GM23338 (cell line): ENCODE data around the gene TP53I13. TPM values are rescaled to one million over a fixed set of nuclear protein-coding genes. Genes with fewer than 3 reads are reported as not detected.
A peak's percentile ranks its signal among the peaks of the same experiment; 100 is the strongest.

Source experiments
- ATAC-seq: fragments of 200-7000 bp; cut with Tn5 transposase; 3 replicates; pipeline ENCODE4 v1.9.1; 2020
- DNase-seq: peaks from one replicate; pipeline ENCODE4 v3.0.0-alpha.2; 2015; ENCODE audit warnings: low spot score
- H2AFZ ChIP-seq: fragments of 200-600 bp; sonication (generic); 2 replicates; pipeline ENCODE4 v1.8.0; 2016; ENCODE audit warnings: antibody characterized with exemption, mild to moderate bottlenecking, moderate library complexity
- H3F3A ChIP-seq: fragments of 200-600 bp; sonication (generic); replicated peaks from 2 replicates; pipeline ENCODE4 v1.8.0; 2017; ENCODE audit warnings: antibody characterized with exemption, mixed run types, low read depth
- H3K27ac ChIP-seq: fragments of 200-600 bp; sonication (generic); 2 replicates; pipeline ENCODE4 v1.6.1; 2016; ENCODE audit warnings: low read depth
- H3K27me3 ChIP-seq: fragments of 200-600 bp; sonication (generic); 2 replicates; pipeline ENCODE4 v1.8.0; 2016; ENCODE audit warnings: mild to moderate bottlenecking, mixed run types, moderate library complexity; ENCODE audit not compliant: insufficient read depth
- H3K36me3 ChIP-seq: fragments of 200-600 bp; sonication (generic); 2 replicates; pipeline ENCODE4 v1.8.0; 2016; ENCODE audit warnings: mild to moderate bottlenecking; ENCODE audit not compliant: insufficient read depth
- H3K4me1 ChIP-seq: fragments of 200-600 bp; sonication (generic); 2 replicates; pipeline ENCODE4 v1.8.0; 2016; ENCODE audit warnings: mild to moderate bottlenecking, moderate library complexity; ENCODE audit not compliant: insufficient read depth
- H3K4me2 ChIP-seq: fragments of 200-600 bp; sonication (generic); 2 replicates; pipeline ENCODE4 v1.7.1; 2017; ENCODE audit warnings: mixed run types
- H3K4me3 ChIP-seq: fragments of 200-600 bp; sonication (generic); 2 replicates; pipeline ENCODE4 v1.6.1; 2016; ENCODE audit warnings: mixed run types
- H3K79me2 ChIP-seq: fragments of 200-600 bp; sonication (generic); replicated peaks from 2 replicates; pipeline ENCODE4 v1.8.0; 2017; ENCODE audit warnings: mild to moderate bottlenecking; ENCODE audit not compliant: insufficient read depth
- H3K9me2 ChIP-seq: fragments of 200-600 bp; sonication (generic); 2 replicates; pipeline ENCODE4 v1.8.0; 2017; ENCODE audit not compliant: insufficient read depth
- H4K20me1 ChIP-seq: fragments of 200-600 bp; sonication (generic); replicated peaks from 2 replicates; pipeline ENCODE4 v1.8.0; 2017; ENCODE audit warnings: mild to moderate bottlenecking; ENCODE audit not compliant: insufficient read depth
- H3K27ac Mint-ChIP-seq: 2 replicates; pipeline ENCODE4 v1.8.0; 2020; ENCODE audit warnings: inconsistent platforms, mild to moderate bottlenecking, moderate library complexity, mixed read lengths
- H3K27me3 Mint-ChIP-seq: 3 replicates; pipeline ENCODE4 v1.8.0; 2022; ENCODE audit warnings: low read depth, mild to moderate bottlenecking, moderate library complexity, mixed read lengths, inconsistent platforms; ENCODE audit not compliant: insufficient read depth, poor library complexity
- H3K36me3 Mint-ChIP-seq: 3 replicates; pipeline ENCODE4 v1.8.0; 2021; ENCODE audit warnings: low read depth, mild to moderate bottlenecking, inconsistent platforms, moderate library complexity, mixed read lengths
- H3K4me1 Mint-ChIP-seq: 3 replicates; pipeline ENCODE4 v1.8.0; 2020; ENCODE audit warnings: mild to moderate bottlenecking, inconsistent platforms, mixed read lengths
- H3K4me3 Mint-ChIP-seq: 3 replicates; pipeline ENCODE4 v1.8.0; 2021; ENCODE audit warnings: moderate library complexity, mild to moderate bottlenecking, inconsistent platforms, mixed read lengths
- H3K9me3 Mint-ChIP-seq: 3 replicates; pipeline ENCODE4 v1.8.0; 2020; ENCODE audit warnings: moderate library complexity, mild to moderate bottlenecking, inconsistent platforms, mixed read lengths
- CREB1 ChIP-seq: fragments of 250-450 bp; sonication (Bioruptor Pico); IDR thresholded peaks from 2 replicates; pipeline ENCODE4 v1.5.0; 2020; ENCODE audit warnings: low read depth, mild to moderate bottlenecking, moderate library complexity
- NANOG ChIP-seq: IDR thresholded peaks from 2 replicates; pipeline ENCODE4 v1.6.1; 2016; ENCODE audit warnings: antibody characterized with exemption, borderline replicate concordance
- POLR2AphosphoS5 ChIP-seq: IDR thresholded peaks from 2 replicates; pipeline ENCODE4 v1.6.1; 2016; ENCODE audit warnings: antibody characterized with exemption, low read depth
- REST ChIP-seq: IDR thresholded peaks from one replicate; pipeline ENCODE4 v1.6.1; 2018; ENCODE audit warnings: antibody characterized with exemption; ENCODE audit not compliant: unreplicated experiment
- ZNF331 ChIP-seq: fragments of 250-450 bp; sonication (Bioruptor Pico); IDR thresholded peaks from 2 replicates; pipeline ENCODE4 v1.5.0; 2020; ENCODE audit warnings: low read depth, mild to moderate bottlenecking, moderate library complexity
- ZNF462 ChIP-seq: fragments of 250-450 bp; sonication (Bioruptor Pico); IDR thresholded peaks from 2 replicates; pipeline ENCODE4 v1.5.0; 2020; ENCODE audit warnings: mild to moderate bottlenecking, moderate library complexity
- polyA plus RNA-seq: library from polyadenylated mRNA; unstranded; fragments of >200 nt; fragmentation: Nextera tagmentation; extraction: Ambion mirVana; gene quantifications from 2 replicates; pipeline ENCODE4 v1.2.1, GENCODE V29; 2016
- total RNA-seq: library from RNA; depleted of rRNA; stranded (reverse); fragments of >200 nt; shearing (Covaris generic); gene quantifications from 2 replicates; pipeline ENCODE4 v1.2.3, GENCODE V29; 2014
- TF ChIP-seq, protein P1 (sequence below): IDR thresholded peaks from 2 replicates; pipeline ENCODE4 v1.6.1; 2016; ENCODE audit warnings: antibody characterized with exemption
- TF ChIP-seq, protein P2 (sequence below), 2 experiments: fragments of 200-600 bp in 1 of 2; sonication (generic) in 1 of 2; conservative IDR thresholded peaks; 2 replicates each; pipeline versions ENCODE4 v1.5.1 to v1.6.1; 2016 to 2017; ENCODE audit warnings: antibody characterized with exemption in 2 of 2, low read depth in 2 of 2, mild to moderate bottlenecking in 2 of 2, moderate library complexity in 1 of 2

The TP53I13 gene
- total and polyA plus RNA-seq, 2 experiments from 2014 or later: 21.0 to 38.9 TPM

- Histone ChIP-seq H3K27ac (no peak overlapping the region), H4K20me1 (peaks cover 5% of the 10 kb centered on the region; the same call in 1 of the 2 replicates), H2AFZ (peak overlapping the region; percentile 72; the same call in 1 of the 2 replicates), H3K27me3 (peaks cover 54% of the 10 kb centered on the region), H3K79me2 (no peaks in the 10 kb centered on the region), H3K36me3 (no peaks in the 10 kb centered on the region), H3K9me2 (no peaks in the 10 kb centered on the region), H3F3A (0 out of 2 replicates have a peak, but pooled peaks cover 4% of the 10 kb centered on the region), H3K4me1 (peaks cover 26% of the 10 kb centered on the region), H3K4me2 (peak overlapping the region; percentile 92), H3K4me3 (peak overlapping the region; percentile 67)
- Mint-ChIP-seq H3K27ac (no peak overlapping the region), H3K4me3 (peak overlapping the region; percentile 64; the same call in 1 of the 3 replicates), H3K9me3 (no peaks in the 10 kb centered on the region; the same call in 2 of the 3 replicates), H3K36me3 (peaks cover 4% of the 10 kb centered on the region; the same call in 2 of the 3 replicates), H3K27me3 (peaks cover 43% of the 10 kb centered on the region), H3K4me1 (peaks cover 26% of the 10 kb centered on the region)
- ATAC-seq (peak; percentile 52), DNase-seq (peak; percentile 96)
- TF ChIP-seq REST: no peak
- TF ChIP-seq CREB1: peak; percentile 67
- TF ChIP-seq, protein P1, sequence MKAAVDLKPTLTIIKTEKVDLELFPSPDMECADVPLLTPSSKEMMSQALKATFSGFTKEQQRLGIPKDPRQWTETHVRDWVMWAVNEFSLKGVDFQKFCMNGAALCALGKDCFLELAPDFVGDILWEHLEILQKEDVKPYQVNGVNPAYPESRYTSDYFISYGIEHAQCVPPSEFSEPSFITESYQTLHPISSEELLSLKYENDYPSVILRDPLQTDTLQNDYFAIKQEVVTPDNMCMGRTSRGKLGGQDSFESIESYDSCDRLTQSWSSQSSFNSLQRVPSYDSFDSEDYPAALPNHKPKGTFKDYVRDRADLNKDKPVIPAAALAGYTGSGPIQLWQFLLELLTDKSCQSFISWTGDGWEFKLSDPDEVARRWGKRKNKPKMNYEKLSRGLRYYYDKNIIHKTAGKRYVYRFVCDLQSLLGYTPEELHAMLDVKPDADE: no peak; the same call in 1 of the 2 replicates
- TF ChIP-seq, protein P2, sequence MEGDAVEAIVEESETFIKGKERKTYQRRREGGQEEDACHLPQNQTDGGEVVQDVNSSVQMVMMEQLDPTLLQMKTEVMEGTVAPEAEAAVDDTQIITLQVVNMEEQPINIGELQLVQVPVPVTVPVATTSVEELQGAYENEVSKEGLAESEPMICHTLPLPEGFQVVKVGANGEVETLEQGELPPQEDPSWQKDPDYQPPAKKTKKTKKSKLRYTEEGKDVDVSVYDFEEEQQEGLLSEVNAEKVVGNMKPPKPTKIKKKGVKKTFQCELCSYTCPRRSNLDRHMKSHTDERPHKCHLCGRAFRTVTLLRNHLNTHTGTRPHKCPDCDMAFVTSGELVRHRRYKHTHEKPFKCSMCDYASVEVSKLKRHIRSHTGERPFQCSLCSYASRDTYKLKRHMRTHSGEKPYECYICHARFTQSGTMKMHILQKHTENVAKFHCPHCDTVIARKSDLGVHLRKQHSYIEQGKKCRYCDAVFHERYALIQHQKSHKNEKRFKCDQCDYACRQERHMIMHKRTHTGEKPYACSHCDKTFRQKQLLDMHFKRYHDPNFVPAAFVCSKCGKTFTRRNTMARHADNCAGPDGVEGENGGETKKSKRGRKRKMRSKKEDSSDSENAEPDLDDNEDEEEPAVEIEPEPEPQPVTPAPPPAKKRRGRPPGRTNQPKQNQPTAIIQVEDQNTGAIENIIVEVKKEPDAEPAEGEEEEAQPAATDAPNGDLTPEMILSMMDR (conservative IDR thresholded peaks at IDR 0.05; ENCODE audit: low read depth in 2 of 2): peak; percentile 59 to 90
- TF ChIP-seq ZNF331 (CRISPR knock-in tag): no peak
- TF ChIP-seq NANOG: no peak
- TF ChIP-seq POLR2AphosphoS5: peak; percentile 40; the same call in 1 of the 2 replicates
Observed at GRCh38 chr17:29613352-29613837, 44.9 kb downstream of the TP53I13 start.

DNA sequence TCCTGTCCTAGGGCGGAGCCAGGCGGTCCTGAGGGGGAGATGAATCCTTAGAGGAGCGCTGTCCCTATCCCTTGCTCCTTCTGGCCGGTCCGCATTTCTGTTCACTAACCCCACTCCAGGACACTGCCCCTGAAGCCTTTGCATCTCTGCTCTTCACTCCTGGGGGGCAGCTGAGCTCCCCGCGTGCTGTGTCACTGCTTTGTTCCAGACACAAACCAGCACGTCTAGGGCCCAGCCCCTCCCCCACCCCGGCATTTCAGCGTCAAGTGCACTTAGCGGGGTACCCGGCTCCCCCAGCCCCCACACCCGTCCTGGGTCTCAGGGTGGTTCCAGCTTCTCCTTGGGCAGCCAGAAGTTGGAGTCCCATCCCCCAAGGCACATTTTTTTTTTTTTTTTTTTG lies 45.4 kb downstream of the TP53I13 start:
- Histone ChIP-seq H3F3A (0 out of 2 replicates have a peak, but pooled peaks cover 4% of the 10 kb centered on the region), H3K9me2 (no peaks in the 10 kb centered on the region), H3K36me3 (no peaks in the 10 kb centered on the region), H3K27me3 (peaks cover 58% of the 10 kb centered on the region), H3K79me2 (no peaks in the 10 kb centered on the region), H3K4me2 (peak overlapping the region; percentile 92), H4K20me1 (peaks cover 5% of the 10 kb centered on the region; the same call in 1 of the 2 replicates), H3K4me3 (peak overlapping the region; percentile 67), H2AFZ (peak overlapping the region; percentile 72; the same call in 1 of the 2 replicates), H3K27ac (no peak overlapping the region), H3K4me1 (peaks cover 29% of the 10 kb centered on the region)
- Mint-ChIP-seq H3K27ac (no peak overlapping the region), H3K36me3 (peaks cover 4% of the 10 kb centered on the region; the same call in 2 of the 3 replicates), H3K27me3 (peaks cover 44% of the 10 kb centered on the region), H3K9me3 (no peaks in the 10 kb centered on the region; the same call in 2 of the 3 replicates), H3K4me1 (peaks cover 27% of the 10 kb centered on the region), H3K4me3 (peak overlapping the region; percentile 64)
- peak; percentile 5 for ATAC-seq
- DNase-seq: peak; percentile 47
- no peak for TF ChIP-seq ZNF331 (CRISPR knock-in tag)
- no peak for TF ChIP-seq ZNF462 (CRISPR knock-in tag)
